HG03159 (cell line): Measurements from ENCODE around the gene NPLOC4.
A peak's percentile ranks its signal among the peaks of the same experiment; 100 is the strongest.

ENCODE experiments used
- ATAC-seq: cut with Tn5 transposase; IDR thresholded peaks from one replicate; pipeline ENCODE4 v1.9.1; 2021; ENCODE audit warnings: mild to moderate bottlenecking, moderate library complexity; ENCODE audit not compliant: unreplicated experiment

NPLOC4 gene

GRCh38 chr17:81568416-81568815 lies 68.5 kb downstream of the NPLOC4 start:
- no peak for ATAC-seq

GRCh38 chr17:81567191-81567590 lies 69.7 kb downstream of the NPLOC4 start:
- no peak for ATAC-seq

DNA sequence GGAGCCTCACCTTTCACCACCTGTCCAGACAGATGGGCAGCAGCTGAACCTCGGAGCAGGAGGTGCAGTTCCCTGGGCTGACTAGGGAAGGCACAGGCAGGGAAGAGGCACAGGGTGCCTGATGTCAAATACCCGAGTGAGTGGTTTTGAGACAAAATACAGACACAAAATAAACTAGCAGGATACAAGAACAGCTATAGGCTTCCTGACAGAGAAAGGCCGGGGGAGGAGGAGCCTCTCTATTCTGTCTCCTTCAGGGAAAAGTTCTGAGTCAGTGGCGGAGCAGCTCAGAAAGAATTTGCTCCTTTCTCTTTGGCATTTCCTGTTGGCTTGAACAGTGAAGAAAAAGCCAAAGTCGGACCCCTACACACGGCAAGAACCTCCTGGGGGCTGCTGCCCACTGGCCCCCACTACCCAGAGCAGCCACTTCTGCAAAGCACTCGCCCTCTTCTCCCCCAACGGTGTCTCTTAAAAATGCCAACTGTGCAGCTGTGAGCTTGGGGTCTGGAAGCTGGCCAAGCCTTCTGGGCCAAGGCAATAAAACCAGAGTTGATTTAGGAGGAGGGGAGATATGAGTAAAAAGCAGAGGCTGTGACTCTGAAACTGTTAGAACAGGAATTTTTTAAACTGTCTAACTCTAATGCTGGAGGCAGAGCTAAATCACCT lies 70.3 kb downstream of the NPLOC4 start:
- ATAC-seq: no peak

GRCh38 chr17:81565231-81565630 lies 71.7 kb downstream of the NPLOC4 start:
- no peak for ATAC-seq

DNA sequence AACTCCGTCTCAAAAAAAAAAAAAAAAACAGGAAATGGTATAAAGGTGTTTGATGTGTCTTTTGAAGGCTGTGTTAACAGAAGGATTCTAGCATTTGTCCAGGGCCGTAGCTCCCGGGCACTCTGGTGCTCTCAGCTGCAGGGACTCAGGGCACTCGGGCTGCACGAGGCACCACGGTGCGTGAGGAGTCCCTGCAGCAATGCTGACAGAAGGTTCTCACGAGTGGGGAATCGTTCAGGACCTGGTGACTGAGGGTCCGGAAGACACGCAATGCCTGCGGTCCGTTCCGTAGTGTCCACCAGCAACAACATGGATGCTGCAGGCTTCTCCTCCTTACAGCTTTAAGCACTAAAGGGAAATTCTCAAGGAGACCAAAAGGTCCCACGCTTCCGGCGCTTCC lies 72.1 kb downstream of the NPLOC4 start:
- no peak for ATAC-seq

DNA sequence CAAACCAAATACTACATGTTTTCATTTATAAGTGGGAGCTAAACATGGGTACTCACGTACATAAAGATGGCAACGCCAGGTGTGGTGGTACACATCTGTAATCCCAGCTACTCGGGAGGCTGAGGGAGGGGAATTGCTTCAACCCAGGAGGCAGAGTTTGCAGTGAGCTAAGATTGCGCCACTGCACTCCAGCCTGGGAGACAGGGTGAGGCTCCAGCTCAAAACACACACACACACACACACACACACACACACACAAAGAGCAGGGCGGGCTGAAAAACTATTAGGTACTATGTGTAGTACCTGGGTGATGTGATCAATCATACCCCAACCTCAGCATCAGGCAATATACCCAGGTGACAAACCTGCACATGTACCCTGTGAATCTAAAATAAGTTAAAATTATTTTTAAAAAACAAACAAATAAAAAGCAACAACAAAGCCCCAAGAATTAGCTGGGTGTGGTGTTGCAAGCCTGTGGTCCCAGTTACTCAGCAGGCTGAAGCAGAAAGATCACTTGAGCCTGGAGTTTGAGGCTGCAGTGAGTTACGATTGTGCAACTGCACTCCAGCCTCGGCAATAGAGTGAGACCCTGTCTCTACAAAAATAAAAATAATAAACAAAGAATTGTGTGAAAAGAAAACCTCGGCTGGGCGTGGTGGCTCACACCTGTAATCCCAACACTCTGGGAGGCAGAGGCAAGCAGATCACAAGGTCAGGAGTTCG lies 72.9 kb downstream of the NPLOC4 start:
- no peak for ATAC-seq

GRCh38 chr17:81561494-81561885 lies 75.4 kb downstream of the NPLOC4 start:
- no peak for ATAC-seq

DNA sequence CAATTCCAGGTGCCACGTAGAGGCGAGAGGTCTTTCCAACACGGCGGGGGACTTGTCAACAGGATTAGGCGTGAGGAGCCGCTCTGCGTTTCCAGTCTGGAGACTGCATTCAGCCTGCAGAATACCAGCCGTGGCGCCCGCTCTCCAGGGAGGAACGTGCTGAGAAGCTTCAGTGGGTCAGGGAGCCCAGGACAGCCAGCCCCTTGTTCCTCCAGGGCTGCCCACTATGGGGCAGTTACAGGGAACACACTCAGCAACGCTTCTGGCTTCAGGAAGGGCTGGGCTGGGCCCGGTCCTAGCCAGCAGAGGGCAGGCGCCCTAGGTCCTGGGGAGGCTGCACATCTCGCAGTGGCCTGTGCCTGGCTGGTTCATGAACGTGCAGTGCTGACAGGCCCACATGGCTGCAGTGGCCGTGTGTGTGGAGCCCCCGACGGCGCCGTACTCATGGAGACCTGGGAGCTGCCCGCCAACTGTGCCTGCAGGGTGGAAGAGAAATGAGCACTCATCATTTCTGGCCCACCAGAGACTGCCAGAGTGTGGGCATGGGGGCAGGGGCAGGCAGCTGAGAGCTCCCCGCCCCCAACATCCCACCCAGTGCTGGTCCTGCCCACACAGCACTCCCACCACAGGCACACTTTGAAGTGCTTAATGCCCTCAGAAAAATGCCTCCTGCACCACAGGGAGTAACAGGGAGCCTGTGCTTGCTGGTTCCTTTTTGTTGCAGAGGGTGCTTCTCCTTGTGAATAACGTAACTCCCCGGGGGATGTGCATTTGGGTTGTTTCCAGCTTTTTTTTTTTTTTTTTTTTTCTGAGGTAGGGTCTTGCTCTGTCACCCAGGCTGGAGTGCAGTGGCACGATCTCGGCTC lies 77.7 kb downstream of the NPLOC4 start:
- no peak for ATAC-seq

- no peak for ATAC-seq
Measured at GRCh38 chr17:81558115-81558468, 78.8 kb downstream of the NPLOC4 start.

GRCh38 chr17:81557276-81558114 lies 79.4 kb downstream of the NPLOC4 start:
- ATAC-seq: no peak

- no peak for ATAC-seq
Measured at GRCh38 chr17:81556863-81557262, 80.0 kb downstream of the NPLOC4 start.

- ATAC-seq: no peak
Measured at GRCh38 chr17:81556175-81556691, 80.7 kb downstream of the NPLOC4 start.

GRCh38 chr17:81553616-81554181 lies 83.2 kb downstream of the NPLOC4 start:
- no peak for ATAC-seq

GRCh38 chr17:81553018-81553615 lies 83.8 kb downstream of the NPLOC4 start:
- peak; percentile 46 for ATAC-seq

GRCh38 chr17:81552244-81553017 lies 84.5 kb downstream of the NPLOC4 start, which contains the start of gene FAAP100:
FAAP100 (minus strand) TSS chr17:81552353; CDS start chr17:81552330, 23 bp downstream.
- peak; percentile 41 for ATAC-seq

- peak; percentile 2 for ATAC-seq
Measured at GRCh38 chr17:81551458-81552243, 85.3 kb downstream of the NPLOC4 start.

GRCh38 chr17:81550830-81551457 lies 86.0 kb downstream of the NPLOC4 start:
- no peak for ATAC-seq

GRCh38 chr17:81550285-81550684 lies 86.6 kb downstream of the NPLOC4 start:
- ATAC-seq: no peak
